ENCODE data around the gene DPEP1.
A peak's percentile ranks its signal among the peaks of the same experiment; 100 is the strongest.
"Not testable (repeated sequence)": the region's sequence is repeated elsewhere in the genome, so short reads cannot be mapped to it uniquely, and the experiment has no call there.

DPEP1 gene

DNA sequence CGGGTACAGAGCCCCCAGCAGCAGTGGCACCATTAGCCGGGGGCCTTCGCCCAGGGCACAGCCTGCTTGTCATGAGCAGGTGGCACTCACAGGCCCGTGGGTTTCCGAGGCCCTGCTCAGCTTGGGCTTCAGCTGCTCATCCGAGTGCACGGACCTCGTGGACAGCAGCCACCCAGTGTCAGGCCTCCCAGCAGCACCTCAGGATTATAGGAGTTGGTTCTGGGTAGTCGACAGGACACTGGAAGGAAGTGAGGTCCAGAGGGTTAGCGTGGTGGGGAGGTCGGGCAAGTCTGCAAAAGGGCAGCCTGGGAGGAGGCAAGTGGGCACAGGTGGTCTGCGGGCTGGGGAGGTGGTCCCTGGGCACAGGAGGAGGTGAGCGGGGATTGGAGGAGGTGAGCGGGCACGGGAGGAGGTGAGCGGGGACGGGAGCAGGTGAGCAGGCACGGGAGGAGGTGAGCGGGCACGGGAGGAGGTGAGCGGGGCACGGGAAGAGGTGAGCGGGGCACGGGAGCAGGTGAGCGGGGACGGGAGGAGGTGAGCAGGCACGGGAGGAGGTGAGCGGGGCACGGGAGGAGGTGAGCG lies 43.0 kb upstream of the DPEP1 start:
- no peak for DNase-seq (ENCODE audit: low spot score)
- TF ChIP-seq, protein P1, sequence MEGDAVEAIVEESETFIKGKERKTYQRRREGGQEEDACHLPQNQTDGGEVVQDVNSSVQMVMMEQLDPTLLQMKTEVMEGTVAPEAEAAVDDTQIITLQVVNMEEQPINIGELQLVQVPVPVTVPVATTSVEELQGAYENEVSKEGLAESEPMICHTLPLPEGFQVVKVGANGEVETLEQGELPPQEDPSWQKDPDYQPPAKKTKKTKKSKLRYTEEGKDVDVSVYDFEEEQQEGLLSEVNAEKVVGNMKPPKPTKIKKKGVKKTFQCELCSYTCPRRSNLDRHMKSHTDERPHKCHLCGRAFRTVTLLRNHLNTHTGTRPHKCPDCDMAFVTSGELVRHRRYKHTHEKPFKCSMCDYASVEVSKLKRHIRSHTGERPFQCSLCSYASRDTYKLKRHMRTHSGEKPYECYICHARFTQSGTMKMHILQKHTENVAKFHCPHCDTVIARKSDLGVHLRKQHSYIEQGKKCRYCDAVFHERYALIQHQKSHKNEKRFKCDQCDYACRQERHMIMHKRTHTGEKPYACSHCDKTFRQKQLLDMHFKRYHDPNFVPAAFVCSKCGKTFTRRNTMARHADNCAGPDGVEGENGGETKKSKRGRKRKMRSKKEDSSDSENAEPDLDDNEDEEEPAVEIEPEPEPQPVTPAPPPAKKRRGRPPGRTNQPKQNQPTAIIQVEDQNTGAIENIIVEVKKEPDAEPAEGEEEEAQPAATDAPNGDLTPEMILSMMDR (IDR thresholded peaks at IDR 0.05; ENCODE audit: extremely low read depth, missing control alignments), result no peak

DNA sequence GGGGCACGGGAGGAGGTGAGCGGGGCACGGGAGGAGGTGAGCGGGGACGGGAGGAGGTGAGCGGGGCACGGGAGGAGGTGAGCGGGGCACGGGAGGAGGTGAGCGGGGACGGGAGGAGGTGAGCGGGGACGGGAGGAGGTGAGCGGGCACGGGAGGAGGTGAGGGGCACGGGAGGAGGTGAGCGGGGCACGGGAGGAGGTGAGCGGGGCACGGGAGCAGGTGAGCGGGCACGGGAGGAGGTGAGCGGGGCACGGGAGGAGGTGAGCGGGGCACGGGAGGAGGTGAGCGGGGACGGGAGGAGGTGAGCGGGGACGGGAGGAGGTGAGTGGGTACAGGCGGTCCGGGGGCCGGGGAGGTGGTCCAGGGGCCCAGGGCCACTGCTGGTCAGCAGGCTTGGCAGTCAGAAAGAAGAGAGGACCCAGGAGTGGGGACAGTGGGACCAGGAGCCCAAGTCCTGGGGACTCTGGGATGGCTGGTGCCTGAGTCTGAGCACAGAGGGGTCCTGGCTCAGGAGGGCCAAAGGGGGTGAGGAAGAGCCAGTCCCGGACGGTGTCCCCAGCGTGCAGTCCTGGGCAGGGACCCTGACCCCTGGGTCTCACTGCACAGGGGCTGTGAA lies 42.4 kb upstream of the DPEP1 start:
- not testable (repeated sequence) for DNase-seq (ENCODE audit: low spot score)

DNA sequence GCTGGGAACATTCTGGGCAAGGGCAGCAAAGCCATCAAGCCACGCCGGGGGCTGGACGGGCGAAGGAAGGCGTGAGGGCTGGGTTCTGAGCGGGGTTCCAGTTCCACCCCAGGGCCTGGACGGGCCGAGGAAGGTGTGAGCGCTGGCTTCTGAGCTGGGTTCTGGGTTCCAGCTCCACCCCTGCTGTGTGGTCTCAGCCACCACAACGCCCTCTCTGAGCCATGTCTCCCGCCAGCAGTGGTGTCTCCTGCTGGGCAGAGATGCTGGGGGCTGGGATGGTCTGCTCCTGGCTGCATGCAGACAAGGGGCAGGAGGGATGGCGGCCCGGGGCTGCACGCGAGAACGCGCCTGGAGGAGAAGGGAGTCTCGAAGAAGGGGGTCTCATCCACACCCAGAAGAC lies 41.8 kb upstream of the DPEP1 start:
- DNase-seq (ENCODE audit: low spot score), result no peak
- TF ChIP-seq, protein P1 (IDR thresholded peaks at IDR 0.05; ENCODE audit: extremely low read depth, missing control alignments), result no peak

- TF ChIP-seq, protein P1 (IDR thresholded peaks at IDR 0.05; ENCODE audit: extremely low read depth, missing control alignments), result no peak
Measured at GRCh38 chr16:89572073-89572484, 41.4 kb upstream of the DPEP1 start.

GRCh38 chr16:89572485-89573205 lies 40.8 kb upstream of the DPEP1 start:
- TF ChIP-seq, protein P1 (IDR thresholded peaks at IDR 0.05; ENCODE audit: extremely low read depth, missing control alignments), result no peak
- DNase-seq (ENCODE audit: low spot score), result no peak

More at GRCh38 chr16:89572073-89572484, 41.4 kb upstream of the DPEP1 start:
- DNase-seq (ENCODE audit: low spot score), result peak; percentile 75

GRCh38 chr16:89573826-89574680 lies 39.4 kb upstream of the DPEP1 start:
- TF ChIP-seq, protein P1 (IDR thresholded peaks at IDR 0.05; ENCODE audit: extremely low read depth, missing control alignments), result no peak
- no peak for DNase-seq (ENCODE audit: low spot score)

GRCh38 chr16:89574681-89575246 lies 38.7 kb upstream of the DPEP1 start:
- DNase-seq (ENCODE audit: low spot score), result peak; percentile 97
- TF ChIP-seq, protein P1 (IDR thresholded peaks at IDR 0.05; ENCODE audit: extremely low read depth, missing control alignments), result peak; percentile 91
